SK-N-SH treated with all-trans-retinoic acid at 6 μM for 48 hours (cell line): ENCODE results near the gene TMEM163.

ENCODE experiments used
- ATAC-seq: fragments of 200-7000 bp; cut with Tn5 transposase; 3 replicates; pipeline ENCODE4 v1.9.1; 2020; ENCODE audit warnings: mild to moderate bottlenecking, moderate library complexity
- ARNTL ChIP-seq: fragments of 450-650 bp; formaldehyde crosslinking; IDR thresholded peaks from 2 replicates; pipeline ENCODE4 v1.5.0; 2020; ENCODE audit warnings: low read depth, mild to moderate bottlenecking, moderate library complexity, borderline replicate concordance
- CSDC2 ChIP-seq: fragments of 250-450 bp; sonication (Bioruptor Pico); IDR thresholded peaks from 2 replicates; pipeline ENCODE4 v1.5.0; 2020; ENCODE audit warnings: mild to moderate bottlenecking, moderate library complexity
- ESRRG ChIP-seq: fragments of 250-450 bp; sonication (Bioruptor Pico); IDR thresholded peaks from 2 replicates; pipeline ENCODE4 v1.6.1; 2021; ENCODE audit warnings: mild to moderate bottlenecking
- ISL1 ChIP-seq: fragments of 250-450 bp; sonication (Bioruptor Pico); IDR thresholded peaks from 2 replicates; pipeline ENCODE4 v2.1.2; 2022; ENCODE audit warnings: mild to moderate bottlenecking, moderate library complexity
- PPARA ChIP-seq: fragments of 250-450 bp; sonication (Bioruptor Pico); IDR thresholded peaks from 2 replicates; pipeline ENCODE4 v1.5.0; 2020; ENCODE audit warnings: mild to moderate bottlenecking, borderline replicate concordance
- RARB ChIP-seq: fragments of 250-450 bp; sonication (Bioruptor Pico); IDR thresholded peaks from 2 replicates; pipeline ENCODE4 v1.8.0; 2021; ENCODE audit warnings: mild to moderate bottlenecking, moderate library complexity
- SNAI2 ChIP-seq: fragments of 250-450 bp; sonication (Bioruptor Pico); IDR thresholded peaks from 2 replicates; pipeline ENCODE4 v1.5.0; 2020; ENCODE audit warnings: mild to moderate bottlenecking, moderate library complexity
- TOX ChIP-seq: fragments of 250-450 bp; sonication (Bioruptor Pico); IDR thresholded peaks from 2 replicates; pipeline ENCODE4 v1.8.0; 2021; ENCODE audit warnings: mild to moderate bottlenecking, moderate library complexity, borderline replicate concordance
- ZC3H10 ChIP-seq: fragments of 250-450 bp; sonication (Bioruptor Pico); IDR thresholded peaks from 2 replicates; pipeline ENCODE4 v1.5.1; 2021; ENCODE audit warnings: mild to moderate bottlenecking, moderate library complexity
- ZFP30 ChIP-seq: fragments of 450-650 bp; formaldehyde crosslinking; IDR thresholded peaks from 2 replicates; pipeline ENCODE4 v1.5.0; 2022; ENCODE audit warnings: mild to moderate bottlenecking, moderate library complexity
- ZNF70 ChIP-seq: fragments of 450-650 bp; formaldehyde crosslinking; IDR thresholded peaks from 2 replicates; pipeline ENCODE4 v1.5.0; 2020; ENCODE audit warnings: mild to moderate bottlenecking, moderate library complexity
- TF ChIP-seq, protein P1 (sequence below): fragments of 250-450 bp; sonication (Bioruptor Pico); IDR thresholded peaks from 2 replicates; pipeline ENCODE4 v1.5.0; 2020; ENCODE audit warnings: mild to moderate bottlenecking, moderate library complexity
- TF ChIP-seq, protein P2 (sequence below): fragments of 250-450 bp; sonication (Bioruptor Pico); IDR thresholded peaks from 2 replicates; pipeline ENCODE4 v1.8.0; 2020; ENCODE audit warnings: mild to moderate bottlenecking, moderate library complexity, borderline replicate concordance
- TF ChIP-seq, protein P3 (sequence below): fragments of 250-450 bp; sonication (Bioruptor Pico); IDR thresholded peaks from 2 replicates; pipeline ENCODE4 v1.8.0; 2021; ENCODE audit warnings: low read depth, mild to moderate bottlenecking, moderate library complexity, borderline replicate concordance
- TF ChIP-seq, protein P4 (sequence below): fragments of 250-450 bp; sonication (Bioruptor Pico); IDR thresholded peaks from 2 replicates; pipeline ENCODE4 v1.5.1; 2021; ENCODE audit warnings: mild to moderate bottlenecking, moderate library complexity

TMEM163 gene

DNA sequence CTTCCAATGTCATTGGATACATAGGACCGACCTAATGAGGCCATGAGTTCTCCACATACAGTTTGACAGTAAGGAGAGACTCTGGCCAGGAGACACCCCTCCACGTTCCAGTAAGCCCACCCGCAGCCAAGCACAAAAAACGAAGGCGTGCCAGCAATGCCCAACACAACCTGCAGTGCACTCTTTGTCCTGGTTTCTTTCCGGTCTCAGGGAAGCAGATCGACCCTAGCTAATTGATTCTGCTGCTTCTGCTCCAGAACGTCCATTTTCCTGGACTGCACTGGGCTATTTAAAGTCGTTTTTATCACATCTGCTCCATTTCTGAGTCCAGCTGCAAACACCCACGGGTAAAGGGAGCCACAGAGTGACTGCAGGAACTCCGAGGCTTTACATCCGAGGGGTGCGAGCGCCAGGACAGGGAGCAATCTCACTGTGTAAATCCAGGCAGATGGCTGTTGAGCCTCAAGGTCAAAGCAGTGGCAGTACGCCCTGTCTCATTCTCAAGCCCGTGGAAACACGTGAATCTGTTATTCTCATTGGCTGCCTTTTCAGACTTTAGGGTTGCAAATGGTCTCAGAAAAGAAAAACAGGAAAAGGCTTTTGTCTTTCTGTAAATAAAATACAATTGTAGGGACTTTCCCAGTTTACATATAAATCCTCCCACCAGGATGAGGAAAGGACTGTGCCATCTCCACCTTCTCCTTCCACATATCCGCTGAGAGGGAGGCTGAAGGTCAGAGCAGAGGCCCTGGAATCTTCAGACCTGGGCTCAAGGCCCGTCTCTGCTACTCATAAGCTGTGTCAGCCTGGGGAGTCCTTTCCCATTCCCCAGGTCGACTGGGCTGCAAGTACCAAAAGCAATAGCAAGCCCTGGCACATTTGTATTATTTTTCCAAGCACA, 40.7 kb downstream of the TMEM163 start (continued):
- TF ChIP-seq, protein P1, sequence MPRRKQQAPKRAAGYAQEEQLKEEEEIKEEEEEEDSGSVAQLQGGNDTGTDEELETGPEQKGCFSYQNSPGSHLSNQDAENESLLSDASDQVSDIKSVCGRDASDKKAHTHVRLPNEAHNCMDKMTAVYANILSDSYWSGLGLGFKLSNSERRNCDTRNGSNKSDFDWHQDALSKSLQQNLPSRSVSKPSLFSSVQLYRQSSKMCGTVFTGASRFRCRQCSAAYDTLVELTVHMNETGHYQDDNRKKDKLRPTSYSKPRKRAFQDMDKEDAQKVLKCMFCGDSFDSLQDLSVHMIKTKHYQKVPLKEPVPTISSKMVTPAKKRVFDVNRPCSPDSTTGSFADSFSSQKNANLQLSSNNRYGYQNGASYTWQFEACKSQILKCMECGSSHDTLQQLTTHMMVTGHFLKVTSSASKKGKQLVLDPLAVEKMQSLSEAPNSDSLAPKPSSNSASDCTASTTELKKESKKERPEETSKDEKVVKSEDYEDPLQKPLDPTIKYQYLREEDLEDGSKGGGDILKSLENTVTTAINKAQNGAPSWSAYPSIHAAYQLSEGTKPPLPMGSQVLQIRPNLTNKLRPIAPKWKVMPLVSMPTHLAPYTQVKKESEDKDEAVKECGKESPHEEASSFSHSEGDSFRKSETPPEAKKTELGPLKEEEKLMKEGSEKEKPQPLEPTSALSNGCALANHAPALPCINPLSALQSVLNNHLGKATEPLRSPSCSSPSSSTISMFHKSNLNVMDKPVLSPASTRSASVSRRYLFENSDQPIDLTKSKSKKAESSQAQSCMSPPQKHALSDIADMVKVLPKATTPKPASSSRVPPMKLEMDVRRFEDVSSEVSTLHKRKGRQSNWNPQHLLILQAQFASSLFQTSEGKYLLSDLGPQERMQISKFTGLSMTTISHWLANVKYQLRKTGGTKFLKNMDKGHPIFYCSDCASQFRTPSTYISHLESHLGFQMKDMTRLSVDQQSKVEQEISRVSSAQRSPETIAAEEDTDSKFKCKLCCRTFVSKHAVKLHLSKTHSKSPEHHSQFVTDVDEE = no peak
- no peak for TF ChIP-seq ZNF70 (CRISPR knock-in tag)
- TF ChIP-seq, protein P2, sequence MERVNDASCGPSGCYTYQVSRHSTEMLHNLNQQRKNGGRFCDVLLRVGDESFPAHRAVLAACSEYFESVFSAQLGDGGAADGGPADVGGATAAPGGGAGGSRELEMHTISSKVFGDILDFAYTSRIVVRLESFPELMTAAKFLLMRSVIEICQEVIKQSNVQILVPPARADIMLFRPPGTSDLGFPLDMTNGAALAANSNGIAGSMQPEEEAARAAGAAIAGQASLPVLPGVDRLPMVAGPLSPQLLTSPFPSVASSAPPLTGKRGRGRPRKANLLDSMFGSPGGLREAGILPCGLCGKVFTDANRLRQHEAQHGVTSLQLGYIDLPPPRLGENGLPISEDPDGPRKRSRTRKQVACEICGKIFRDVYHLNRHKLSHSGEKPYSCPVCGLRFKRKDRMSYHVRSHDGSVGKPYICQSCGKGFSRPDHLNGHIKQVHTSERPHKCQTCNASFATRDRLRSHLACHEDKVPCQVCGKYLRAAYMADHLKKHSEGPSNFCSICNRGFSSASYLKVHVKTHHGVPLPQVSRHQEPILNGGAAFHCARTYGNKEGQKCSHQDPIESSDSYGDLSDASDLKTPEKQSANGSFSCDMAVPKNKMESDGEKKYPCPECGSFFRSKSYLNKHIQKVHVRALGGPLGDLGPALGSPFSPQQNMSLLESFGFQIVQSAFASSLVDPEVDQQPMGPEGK (CRISPR knock-in tag) = no peak
- TF ChIP-seq PPARA (CRISPR knock-in tag) = no peak
- no peak for TF ChIP-seq ZC3H10
- no peak for TF ChIP-seq ESRRG (CRISPR knock-in tag)
- TF ChIP-seq CSDC2 (CRISPR knock-in tag) = no peak

DNA sequence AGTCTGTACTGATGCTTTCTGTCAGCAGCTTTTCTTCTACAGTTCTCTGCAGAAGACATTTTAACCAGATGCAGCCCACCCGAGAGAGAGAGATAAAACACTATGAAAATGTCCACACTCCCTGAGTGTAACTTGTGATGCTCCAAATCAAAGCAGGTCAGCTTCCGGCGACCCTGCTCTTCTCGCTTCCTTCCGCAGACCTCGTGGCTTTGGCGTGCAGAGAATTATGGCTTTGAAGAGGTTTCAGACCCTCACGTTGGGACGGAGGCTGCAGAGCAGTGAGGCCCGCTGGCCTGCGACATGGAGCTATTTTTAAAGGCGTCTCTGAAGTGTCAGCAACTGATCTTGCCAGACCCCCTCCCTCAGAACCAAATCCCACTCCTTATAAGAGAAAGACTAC, 41.8 kb downstream of the TMEM163 start:
- TF ChIP-seq PPARA (CRISPR knock-in tag) (no peak), CSDC2 (CRISPR knock-in tag) (no peak), ISL1 (CRISPR knock-in tag) (no peak), RARB (CRISPR knock-in tag) (no peak), ZC3H10 (no peak), ESRRG (CRISPR knock-in tag) (no peak)
- TF ChIP-seq, protein P3, sequence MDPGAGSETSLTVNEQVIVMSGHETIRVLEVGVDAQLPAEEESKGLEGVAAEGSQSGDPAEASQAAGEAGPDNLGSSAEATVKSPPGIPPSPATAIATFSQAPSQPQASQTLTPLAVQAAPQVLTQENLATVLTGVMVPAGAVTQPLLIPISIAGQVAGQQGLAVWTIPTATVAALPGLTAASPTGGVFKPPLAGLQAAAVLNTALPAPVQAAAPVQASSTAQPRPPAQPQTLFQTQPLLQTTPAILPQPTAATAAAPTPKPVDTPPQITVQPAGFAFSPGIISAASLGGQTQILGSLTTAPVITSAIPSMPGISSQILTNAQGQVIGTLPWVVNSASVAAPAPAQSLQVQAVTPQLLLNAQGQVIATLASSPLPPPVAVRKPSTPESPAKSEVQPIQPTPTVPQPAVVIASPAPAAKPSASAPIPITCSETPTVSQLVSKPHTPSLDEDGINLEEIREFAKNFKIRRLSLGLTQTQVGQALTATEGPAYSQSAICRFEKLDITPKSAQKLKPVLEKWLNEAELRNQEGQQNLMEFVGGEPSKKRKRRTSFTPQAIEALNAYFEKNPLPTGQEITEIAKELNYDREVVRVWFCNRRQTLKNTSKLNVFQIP (CRISPR knock-in tag) = no peak
- TF ChIP-seq, protein P4, sequence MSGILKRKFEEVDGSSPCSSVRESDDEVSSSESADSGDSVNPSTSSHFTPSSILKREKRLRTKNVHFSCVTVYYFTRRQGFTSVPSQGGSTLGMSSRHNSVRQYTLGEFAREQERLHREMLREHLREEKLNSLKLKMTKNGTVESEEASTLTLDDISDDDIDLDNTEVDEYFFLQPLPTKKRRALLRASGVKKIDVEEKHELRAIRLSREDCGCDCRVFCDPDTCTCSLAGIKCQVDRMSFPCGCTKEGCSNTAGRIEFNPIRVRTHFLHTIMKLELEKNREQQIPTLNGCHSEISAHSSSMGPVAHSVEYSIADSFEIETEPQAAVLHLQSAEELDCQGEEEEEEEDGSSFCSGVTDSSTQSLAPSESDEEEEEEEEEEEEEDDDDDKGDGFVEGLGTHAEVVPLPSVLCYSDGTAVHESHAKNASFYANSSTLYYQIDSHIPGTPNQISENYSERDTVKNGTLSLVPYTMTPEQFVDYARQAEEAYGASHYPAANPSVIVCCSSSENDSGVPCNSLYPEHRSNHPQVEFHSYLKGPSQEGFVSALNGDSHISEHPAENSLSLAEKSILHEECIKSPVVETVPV (CRISPR knock-in tag) = no peak
- TF ChIP-seq, protein P1 = no peak
- TF ChIP-seq, protein P2 (CRISPR knock-in tag) = no peak
- ATAC-seq = no peak

DNA sequence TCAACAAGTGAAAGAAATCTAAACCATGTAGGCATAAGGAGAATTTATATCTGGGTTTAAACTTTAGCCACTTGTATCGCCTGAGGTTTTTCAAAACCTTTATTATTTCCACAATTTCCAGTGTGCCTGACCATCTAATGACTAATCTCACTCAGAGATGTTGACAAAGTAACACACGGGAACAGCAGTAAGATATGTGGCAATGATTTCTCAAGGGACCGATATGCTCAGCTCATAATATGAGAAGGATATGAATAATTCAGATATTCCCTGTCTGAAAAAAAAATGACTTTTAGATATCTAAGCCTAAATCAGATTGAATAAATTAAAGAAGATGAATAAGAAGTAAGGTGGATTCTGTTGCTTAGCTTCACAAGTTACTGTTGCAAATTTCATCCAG, 43.5 kb downstream of the TMEM163 start:
- TF ChIP-seq PPARA (CRISPR knock-in tag) (no peak), TOX (CRISPR knock-in tag) (no peak), SNAI2 (no peak), ARNTL (CRISPR knock-in tag) (no peak), ESRRG (CRISPR knock-in tag) (no peak), ZNF70 (CRISPR knock-in tag) (no peak), ZFP30 (CRISPR knock-in tag) (no peak)
- TF ChIP-seq, protein P3 (CRISPR knock-in tag) = no peak
- no peak for ATAC-seq
